ENCODE results near the gene SCRT2.

The SCRT2 gene

DNA sequence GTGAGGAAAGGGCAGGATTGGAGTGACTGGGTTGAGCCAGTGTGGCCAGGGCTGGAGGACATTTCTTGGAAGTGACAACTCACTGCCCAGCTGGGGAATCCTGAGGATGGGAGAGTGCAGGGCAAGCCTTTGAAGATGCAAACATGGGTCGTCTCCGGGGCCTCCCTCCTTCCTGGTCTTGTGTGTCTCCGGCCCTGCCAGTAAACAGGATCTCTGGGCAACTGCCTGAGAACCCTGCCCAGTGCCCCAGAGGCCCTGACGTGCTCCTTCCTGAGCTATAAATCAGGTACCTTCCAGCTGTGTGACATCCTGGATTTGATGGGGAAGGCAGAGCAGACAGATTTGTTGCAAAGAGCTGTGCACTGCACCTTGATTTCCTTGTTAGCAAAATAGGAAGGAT lies 52.6 kb downstream of the SCRT2 start:
- DNase-seq = no peak

- DNase-seq = no peak
Observed at GRCh38 chr20:622161-622560, 53.4 kb downstream of the SCRT2 start.

DNA sequence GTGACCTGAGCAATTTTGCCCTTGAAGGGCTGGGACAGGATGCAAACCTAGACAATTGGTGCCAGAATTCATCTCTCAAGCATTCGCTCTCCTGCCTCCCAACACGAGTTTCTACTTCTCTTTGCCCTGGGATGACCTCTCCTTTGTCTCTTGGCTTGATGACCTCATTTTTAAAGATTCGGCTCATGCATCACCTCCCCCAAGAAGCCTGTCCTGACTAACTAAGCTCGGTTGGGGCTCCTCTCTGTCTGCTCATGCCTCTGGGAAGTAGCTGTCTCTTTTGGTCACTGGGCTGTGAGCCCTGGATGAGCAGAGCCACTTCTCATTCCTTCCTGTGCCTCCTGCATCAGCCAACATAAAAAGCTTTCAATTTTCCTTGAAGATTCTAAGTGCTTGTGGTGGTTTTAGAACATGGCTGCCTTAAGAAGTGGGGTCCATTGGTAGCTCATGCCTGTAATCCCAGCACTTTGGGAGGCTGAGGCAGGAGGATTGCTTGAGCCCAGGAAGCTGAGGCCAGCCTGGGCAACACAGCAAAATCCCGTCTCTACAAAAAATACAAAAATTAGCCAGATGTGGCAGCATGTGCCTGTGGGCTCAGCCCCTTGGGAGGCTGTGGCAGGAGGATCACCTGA lies 54.4 kb downstream of the SCRT2 start:
- no peak for DNase-seq

DNA sequence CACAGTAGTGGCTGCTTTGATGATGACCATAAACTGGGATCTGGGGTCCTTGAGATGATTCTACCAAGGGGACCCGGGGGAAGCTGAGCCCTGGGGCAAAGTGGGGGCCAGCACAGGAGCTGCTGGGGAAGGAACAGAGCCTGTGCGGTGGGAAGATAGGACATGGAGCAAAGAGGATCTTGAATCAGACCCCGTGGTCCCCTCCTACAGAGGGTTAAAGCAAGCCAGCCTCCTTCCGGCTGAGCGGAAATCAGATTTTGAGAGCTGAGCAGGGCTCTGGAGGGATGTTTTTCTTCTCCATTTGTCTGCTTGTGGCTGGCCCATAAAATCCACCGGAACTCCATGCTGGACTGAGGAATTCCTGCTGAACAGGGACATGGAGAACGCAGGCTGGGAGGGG lies 55.4 kb downstream of the SCRT2 start:
- DNase-seq = no peak

GRCh38 chr20:618980-619379 lies 56.6 kb downstream of the SCRT2 start:
- DNase-seq = no peak

DNA sequence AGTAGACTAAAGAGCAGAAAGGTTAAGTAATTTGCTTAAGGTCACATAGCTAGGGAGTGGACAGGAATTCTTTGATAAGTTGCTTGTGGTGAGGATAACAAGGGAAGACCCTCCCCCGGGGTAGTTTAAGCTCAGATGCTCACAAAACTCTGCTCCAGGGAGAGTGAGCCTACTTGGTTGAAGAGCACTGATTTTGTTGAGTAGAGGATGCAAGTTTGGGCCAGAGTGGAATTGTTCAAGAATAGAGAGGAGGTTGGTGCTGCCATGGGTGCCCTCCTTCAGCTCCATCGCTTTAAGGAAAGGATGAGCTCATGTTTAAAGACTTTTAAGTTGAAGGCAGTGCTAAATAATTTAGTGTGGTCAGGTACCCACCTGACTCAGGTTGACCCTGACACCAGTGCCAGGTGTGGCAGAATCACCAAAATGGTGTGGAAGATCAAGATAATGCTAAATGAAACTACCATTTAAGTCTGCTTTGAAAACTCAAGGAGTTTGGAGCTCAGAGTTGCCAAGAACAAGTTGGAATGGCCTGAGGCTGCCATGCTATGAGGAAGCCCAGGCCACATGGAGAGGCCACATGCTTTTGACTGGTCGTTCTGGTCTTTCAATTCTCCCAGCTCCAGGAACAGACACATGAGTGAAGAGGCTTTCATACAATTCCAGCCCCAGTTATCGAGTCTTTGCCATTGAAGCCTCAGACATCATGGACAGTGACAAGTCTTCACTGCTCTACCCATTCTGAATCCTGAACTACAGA lies 57.5 kb downstream of the SCRT2 start:
- no peak for DNase-seq

DNA sequence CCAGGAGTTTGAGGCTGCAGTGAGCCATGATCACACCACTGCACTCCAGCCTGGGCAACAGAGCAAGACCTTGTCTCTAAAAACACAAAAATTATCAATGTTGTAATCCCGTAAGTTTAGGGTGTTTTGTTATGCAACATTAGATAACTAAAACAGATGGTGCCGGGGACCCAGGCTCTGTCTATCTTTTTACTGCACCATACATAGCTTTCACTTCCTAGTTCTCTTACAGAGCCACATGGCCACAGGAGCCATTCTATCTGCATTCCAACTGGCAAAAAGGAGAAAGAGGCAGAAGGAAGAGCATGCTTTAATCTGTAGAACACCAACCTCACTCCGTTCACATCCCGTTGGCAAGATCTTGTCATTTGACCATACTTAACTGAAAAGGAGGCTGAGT lies 60.1 kb downstream of the SCRT2 start:
- no peak for DNase-seq

GRCh38 chr20:611843-612185 lies 63.8 kb downstream of the SCRT2 start:
- DNase-seq = no peak

All from stimulated activated naive CD4-positive, alpha-beta T cell (primary cell).